ENCODE results near the gene KLHDC2.
"Not testable (repeated sequence)": the region's sequence is repeated elsewhere in the genome, so short reads cannot be mapped to it uniquely, and the experiment has no call there.

Gene KLHDC2

GRCh38 chr14:49808780-49809179 is 40.8 kb downstream of the KLHDC2 start:
- TF ChIP-seq CTCF (IDR thresholded peaks at IDR 0.05; ENCODE audit: insufficient read depth, low read length, missing control alignments): no peak
- CTCF ChIA-PET: no interaction called here
- DNase-seq (ENCODE audit: low read depth, low spot score): no peak
- POLR2A ChIA-PET: no interaction called here
- no peak overlapping the region for H3K4me3 ChIP-seq (ENCODE audit: low read depth, low read length)

- CTCF ChIA-PET: interaction anchor here (1.2 to 2.2 kb wide), 2 partner anchors 15 to 181 kb away, joined by 3 to 8 read pairs; partner anchors contain the start of gene DNAAF2
- H3K4me3 ChIP-seq (ENCODE audit: low read depth, low read length); POLR2A ChIA-PET; DNase-seq (ENCODE audit: low read depth, low spot score): not testable (repeated sequence)
These were observed 48.2 kb downstream of the KLHDC2 start for GRCh38 chr14:49816118-49816517.

- TF ChIP-seq CTCF (IDR thresholded peaks at IDR 0.05; ENCODE audit: insufficient read depth, low read length, missing control alignments): no peak
- ChIA-PET CTCF (interaction anchor here (1.3 kb wide), 1 partner anchor 10 kb away, joined by 3 read pairs; no protein-coding TSS in a partner anchor), POLR2A (no interaction called here)
- no peak overlapping the region for H3K4me3 ChIP-seq (ENCODE audit: low read depth, low read length)
- no peak for DNase-seq (ENCODE audit: low read depth, low spot score)
These were observed 48.9 kb downstream of the KLHDC2 start for GRCh38 chr14:49816844-49817243.

- no peak for TF ChIP-seq CTCF (IDR thresholded peaks at IDR 0.05; ENCODE audit: insufficient read depth, low read length, missing control alignments)
- no peak overlapping the region for H3K4me3 ChIP-seq (ENCODE audit: low read depth, low read length)
- POLR2A ChIA-PET: interaction anchor here (0.6 kb wide), 1 partner anchor 21 kb away, joined by 3 read pairs; no protein-coding TSS in a partner anchor
- CTCF ChIA-PET: interaction anchor here (1.2 kb wide), 1 partner anchor 32 kb away, joined by 3 read pairs; the partner anchor contains the start of gene NEMF
- no peak for DNase-seq (ENCODE audit: low read depth, low spot score)
These were observed 52.2 kb downstream of the KLHDC2 start for GRCh38 chr14:49820176-49820575.

GRCh38 chr14:49828640-49829039 is 60.7 kb downstream of the KLHDC2 start:
- no peak for DNase-seq (ENCODE audit: low read depth, low spot score)
- POLR2A ChIA-PET: no interaction called here
- no peak overlapping the region for H3K4me3 ChIP-seq (ENCODE audit: low read depth, low read length)
- no peak for TF ChIP-seq CTCF (IDR thresholded peaks at IDR 0.05; ENCODE audit: insufficient read depth, low read length, missing control alignments)
- CTCF ChIA-PET: interaction anchor here (0.7 to 2.8 kb wide), 4 partner anchors 11 to 194 kb away, joined by 3 to 16 read pairs (median 10); partner anchors contain the start of genes DNAAF2 and NEMF
